HCT116 (cell line): Measurements from ENCODE around the gene TRPV2. TPM values are rescaled to one million over a fixed set of nuclear protein-coding genes. Genes with fewer than 3 reads are reported as not detected.
"Not testable (repeated sequence)": the region's sequence is repeated elsewhere in the genome, so short reads cannot be mapped to it uniquely, and the experiment has no call there.

Experiments used
- ATAC-seq: fragments of 200-7000 bp; cut with Tn5 transposase; 2 replicates; pipeline ENCODE4 v1.9.1; 2020; ENCODE audit warnings: mild to moderate bottlenecking, moderate library complexity
- BruUV-seq: library from RNA; stranded (reverse); fragments of 400-500 nt; replicated peaks from 2 replicates; lab custom pipeline; 2021; lab: Mats Ljungman, UMichigan
- CTCF ChIA-PET: fragments of 300-600 bp; sonication (Branson Sonifier 250); formaldehyde crosslinking; loops from one replicate; lab custom pipeline; 2021; ENCODE audit warnings: antibody characterized with exemption; lab: Charles Lee
- POLR2A ChIA-PET: fragments of 300-600, 350-600 bp; sonication (Branson Sonifier 250); formaldehyde crosslinking; loops from one replicate; lab custom pipeline; 2021; ENCODE audit warnings: antibody characterized with exemption; lab: Charles Lee
- RAD21 ChIA-PET, 2 experiments: fragments of 300-600 bp; sonication (Branson Sonifier 250); formaldehyde crosslinking; loops; one replicate each; lab custom pipeline; 2023; ENCODE audit warnings: low total read pairs in 2 of 2; ENCODE audit not compliant: uncharacterized antibody in 2 of 2, unreplicated experiment in 2 of 2, low non-redundant PET in 1 of 2; lab: Charles Lee
- DNase-seq: peaks from one replicate; pipeline ENCODE4 v3.0.0-alpha.2; 2010; ENCODE audit warnings: low read depth, low spot score
- H2AFZ ChIP-seq: fragments of 200-600 bp; shearing (Covaris generic), sonication (generic); 2 replicates; pipeline ENCODE4 v1.6.1; 2017; ENCODE audit warnings: low read depth, mixed run types, mixed read lengths, antibody characterized with exemption, low read length; ENCODE audit not compliant: poor library complexity, severe bottlenecking
- H3K27ac ChIP-seq: 2 replicates; pipeline ENCODE4 v1.5.1; 2012; ENCODE audit warnings: low read depth, low read length
- H3K27me3 ChIP-seq: fragments of 200-600 bp; sonication (generic); 2 replicates; pipeline ENCODE4 v1.6.1; 2016; ENCODE audit warnings: mixed run types, low read length, mixed read lengths; ENCODE audit not compliant: insufficient read depth
- H3K36me3 ChIP-seq, 2 experiments: fragments of 200-500 bp in 1 of 2; fragments of 200-600 bp in 1 of 2; sonication (Bioruptor generic) in 1 of 2; sonication (generic) in 1 of 2; 2 replicates each; pipeline versions ENCODE4 v1.5.1 to v1.6.1; 2014 to 2016; ENCODE audit warnings: low read length in 2 of 2, inconsistent platforms in 1 of 2, mixed read lengths in 1 of 2, mixed run types in 1 of 2; ENCODE audit not compliant: insufficient read depth in 2 of 2, control insufficient read depth in 1 of 2
- H3K4me1 ChIP-seq, 2 experiments: fragments of 200-600 bp in 1 of 2; sonication (generic) in 1 of 2; 2 replicates each; pipeline versions ENCODE4 v1.5.1 to v1.6.1; 2012 to 2017; ENCODE audit warnings: low read length in 2 of 2, inconsistent platforms in 1 of 2, mild to moderate bottlenecking in 1 of 2, mixed read lengths in 1 of 2, mixed run types in 1 of 2, moderate library complexity in 1 of 2; ENCODE audit not compliant: insufficient read depth in 2 of 2, control insufficient read depth in 1 of 2
- H3K4me2 ChIP-seq: fragments of 200-600 bp; sonication (generic); 2 replicates; pipeline ENCODE4 v1.6.1; 2017; ENCODE audit warnings: mixed run types, low read length, mixed read lengths
- H3K4me3 ChIP-seq, 2 experiments: fragments of 200-600 bp in 1 of 2; sonication (generic) in 1 of 2; replicated peaks in 1 of 2; 2 replicates each; pipeline ENCODE4 v1.5.1; 2011 to 2016; ENCODE audit warnings: low read length in 2 of 2, control low read depth in 1 of 2, low read depth in 1 of 2, mild to moderate bottlenecking in 1 of 2, mixed read lengths in 1 of 2, mixed run types in 1 of 2
- H3K79me2 ChIP-seq: fragments of 200-600 bp; sonication (generic); 2 replicates; pipeline ENCODE4 v1.6.1; 2017; ENCODE audit warnings: mild to moderate bottlenecking, mixed run types, low read length, moderate library complexity, mixed read lengths; ENCODE audit not compliant: insufficient read depth
- H3K9ac ChIP-seq: fragments of 200-600 bp; sonication (generic); 2 replicates; pipeline ENCODE4 v1.6.1; 2016; ENCODE audit warnings: low read length, mixed read lengths
- H3K9me2 ChIP-seq: fragments of 200-600 bp; sonication (generic), shearing (Covaris generic); 2 replicates; pipeline ENCODE4 v1.6.1; 2017; ENCODE audit warnings: mixed run types, mild to moderate bottlenecking, moderate library complexity; ENCODE audit not compliant: insufficient read depth
- H3K9me3 ChIP-seq, 2 experiments: fragments of 200-500 bp in 1 of 2; fragments of 200-600 bp in 1 of 2; sonication (Bioruptor generic) in 1 of 2; sonication (generic) in 1 of 2; 2 replicates each; pipeline ENCODE4 v1.6.1; 2014 to 2017; ENCODE audit warnings: low read length in 2 of 2, mixed read lengths in 2 of 2, inconsistent platforms in 1 of 2, low read depth in 1 of 2, mild to moderate bottlenecking in 1 of 2, mixed run types in 1 of 2, moderate library complexity in 1 of 2; ENCODE audit not compliant: control insufficient read depth in 1 of 2, insufficient read depth in 1 of 2
- H4K20me1 ChIP-seq: fragments of 200-600 bp; sonication (generic), shearing (Covaris generic); 2 replicates; pipeline ENCODE4 v1.6.1; 2017; ENCODE audit warnings: mixed run types, mild to moderate bottlenecking, moderate library complexity; ENCODE audit not compliant: insufficient read depth
- CEBPB ChIP-seq: IDR thresholded peaks from 2 replicates; pipeline ENCODE4 v1.6.1; 2012; ENCODE audit warnings: low read depth
- EGR1 ChIP-seq: IDR thresholded peaks from 2 replicates; pipeline ENCODE4 v1.6.1; 2012; ENCODE audit warnings: low read depth
- ELF1 ChIP-seq: IDR thresholded peaks from 2 replicates; pipeline ENCODE4 v1.6.1; 2012; ENCODE audit warnings: low read depth, borderline replicate concordance
- EZH2phosphoT487 ChIP-seq: fragments of 200-600 bp; IDR thresholded peaks from 2 replicates; pipeline ENCODE4 v1.6.1; 2018; ENCODE audit warnings: antibody characterized with exemption, borderline replicate concordance
- JUND ChIP-seq: IDR thresholded peaks from 2 replicates; pipeline ENCODE4 v1.6.1; 2012
- POLR2AphosphoS5 ChIP-seq: IDR thresholded peaks from 2 replicates; pipeline ENCODE4 v1.6.1; 2011; ENCODE audit warnings: mild to moderate bottlenecking, low read depth, low read length, moderate library complexity
- SIN3A ChIP-seq: IDR thresholded peaks from 2 replicates; pipeline ENCODE4 v1.6.1; 2012; ENCODE audit warnings: low read depth
- ZFX ChIP-seq: fragments of 450-650 bp; IDR thresholded peaks from 2 replicates; pipeline ENCODE4 v1.6.1; 2017
- intact Hi-C: fragments of 100-400 bp; cut with micrococcal nuclease; formaldehyde crosslinking; loops from 2 replicates; pipeline ENCODE4 v1.10.0; 2022
- total RNA-seq: library from RNA; stranded (reverse); gene quantifications from one replicate; pipeline ENCODE4 v1.2.1, GENCODE V29; 2021; ENCODE audit not compliant: unreplicated experiment
- TF ChIP-seq, protein P1 (sequence below): IDR thresholded peaks from 2 replicates; pipeline ENCODE4 v1.6.1; 2011; ENCODE audit warnings: mild to moderate bottlenecking, low read length, moderate library complexity; ENCODE audit not compliant: insufficient replicate concordance; ENCODE audit errors: extremely low read depth
- TF ChIP-seq, protein P2 (sequence below): IDR thresholded peaks from 2 replicates; pipeline ENCODE4 v1.6.1; 2012

TRPV2 gene
- total RNA-seq, 1 experiment from 2014 or later = 2.7 TPM

DNA sequence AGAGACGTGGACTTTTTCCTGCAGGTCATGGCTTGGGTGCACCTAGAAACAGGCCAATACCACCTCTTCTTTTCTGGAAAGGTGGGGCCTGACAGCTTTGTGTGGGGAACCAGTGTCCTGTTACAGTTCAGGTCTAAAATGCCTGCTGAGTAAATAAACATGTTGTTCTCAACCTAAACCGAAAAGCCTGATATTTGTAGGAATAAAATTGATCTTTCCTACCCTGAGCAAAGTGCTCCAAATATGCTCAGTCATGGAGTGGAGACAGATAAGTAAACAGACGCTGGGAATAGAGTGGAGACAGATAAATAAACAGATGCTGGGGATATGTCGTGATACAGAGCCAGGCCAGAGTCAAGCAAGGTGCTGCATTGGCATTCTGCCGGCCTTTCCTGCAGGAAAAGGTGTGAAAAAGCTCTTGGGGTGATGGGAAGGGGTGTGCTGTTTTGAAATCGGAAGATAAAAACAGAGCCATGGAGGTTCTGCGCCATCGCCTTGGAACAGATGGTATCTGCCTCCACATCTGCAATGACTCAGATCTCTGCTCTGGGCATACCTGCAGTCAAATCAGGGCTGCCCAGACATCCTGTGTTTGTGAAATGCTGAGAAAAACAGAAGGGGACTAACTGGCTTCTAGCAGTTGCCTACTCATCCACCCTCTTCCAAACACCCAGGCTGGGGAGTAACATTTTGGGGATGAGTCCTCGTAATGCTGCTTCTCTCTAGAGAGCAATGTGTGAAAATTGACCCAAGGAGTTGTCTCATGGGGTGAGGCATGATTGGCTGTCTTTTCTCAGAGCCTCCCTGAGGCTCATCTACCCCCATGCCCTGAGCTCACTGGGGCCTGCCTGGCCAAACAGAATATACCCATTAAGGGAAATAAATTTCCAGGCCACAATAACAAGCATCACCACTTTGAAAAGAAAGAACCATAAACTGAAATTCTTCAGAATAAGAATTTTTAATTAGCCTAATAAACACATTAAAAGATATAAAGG, 16.8 kb upstream of the TRPV2 start:
- H3K9me3 ChIP-seq = no peaks in the 10 kb centered on the region
- ChIA-PET RAD21 (interaction anchor here in 1 of 2 experiments (1.0 kb wide), 1 partner anchor 11 kb away, joined by 3 read pairs; no protein-coding TSS in a partner anchor), POLR2A (no interaction called here), CTCF (no interaction called here)
- H3K27ac ChIP-seq = no peak overlapping the region
- no peak overlapping the region for H3K4me2 ChIP-seq
- H3K27me3 ChIP-seq = no peaks in the 10 kb centered on the region
- BruUV-seq = no TSS peak
- DNase-seq (no peak), ATAC-seq (no peak)
- H3K36me3 ChIP-seq = no peaks in the 10 kb centered on the region
- no peak overlapping the region for H2AFZ ChIP-seq
- H3K9me2 ChIP-seq = no peaks in the 10 kb centered on the region
- no peak overlapping the region for H3K4me3 ChIP-seq
- H4K20me1 ChIP-seq = no peaks in the 10 kb centered on the region
- H3K4me1 ChIP-seq = peaks cover 3 to 5% of the 10 kb centered on the region in 2 experiments; a peak in 2 of 4 replicates
- H3K9ac ChIP-seq = no peak overlapping the region
- TF ChIP-seq EZH2phosphoT487 (no peak), EGR1 (no peak), CEBPB (no peak), JUND (no peak), POLR2AphosphoS5 (no peak), SIN3A (no peak), ELF1 (no peak), ZFX (no peak)
- TF ChIP-seq, protein P1, sequence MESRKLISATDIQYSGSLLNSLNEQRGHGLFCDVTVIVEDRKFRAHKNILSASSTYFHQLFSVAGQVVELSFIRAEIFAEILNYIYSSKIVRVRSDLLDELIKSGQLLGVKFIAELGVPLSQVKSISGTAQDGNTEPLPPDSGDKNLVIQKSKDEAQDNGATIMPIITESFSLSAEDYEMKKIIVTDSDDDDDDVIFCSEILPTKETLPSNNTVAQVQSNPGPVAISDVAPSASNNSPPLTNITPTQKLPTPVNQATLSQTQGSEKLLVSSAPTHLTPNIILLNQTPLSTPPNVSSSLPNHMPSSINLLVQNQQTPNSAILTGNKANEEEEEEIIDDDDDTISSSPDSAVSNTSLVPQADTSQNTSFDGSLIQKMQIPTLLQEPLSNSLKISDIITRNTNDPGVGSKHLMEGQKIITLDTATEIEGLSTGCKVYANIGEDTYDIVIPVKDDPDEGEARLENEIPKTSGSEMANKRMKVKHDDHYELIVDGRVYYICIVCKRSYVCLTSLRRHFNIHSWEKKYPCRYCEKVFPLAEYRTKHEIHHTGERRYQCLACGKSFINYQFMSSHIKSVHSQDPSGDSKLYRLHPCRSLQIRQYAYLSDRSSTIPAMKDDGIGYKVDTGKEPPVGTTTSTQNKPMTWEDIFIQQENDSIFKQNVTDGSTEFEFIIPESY = no peak
- TF ChIP-seq, protein P2, sequence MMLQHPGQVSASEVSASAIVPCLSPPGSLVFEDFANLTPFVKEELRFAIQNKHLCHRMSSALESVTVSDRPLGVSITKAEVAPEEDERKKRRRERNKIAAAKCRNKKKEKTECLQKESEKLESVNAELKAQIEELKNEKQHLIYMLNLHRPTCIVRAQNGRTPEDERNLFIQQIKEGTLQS = no peak
- H3K79me2 ChIP-seq = no peaks in the 10 kb centered on the region
- intact Hi-C loops = no loop called here

DNA sequence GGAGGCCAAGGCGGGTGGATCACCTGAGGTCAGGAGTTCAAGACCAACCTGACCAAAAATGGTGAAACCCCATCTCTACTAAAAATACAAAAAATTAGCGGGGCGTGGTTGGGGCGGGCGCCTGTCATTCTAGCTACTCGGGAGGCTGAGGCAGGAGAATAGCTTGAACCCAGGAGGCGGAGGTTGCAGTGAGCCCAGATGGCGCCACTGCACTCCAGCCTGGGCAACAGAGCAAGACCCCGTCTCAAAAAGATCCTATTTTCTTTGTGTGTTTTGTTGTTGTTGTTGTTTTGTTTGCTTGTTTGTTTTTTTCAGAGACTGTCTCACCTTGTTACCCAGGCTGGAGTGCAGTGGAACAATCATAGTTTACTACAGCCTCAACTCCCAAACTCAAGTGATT, 11.5 kb upstream of the TRPV2 start:
- H3K4me1 ChIP-seq, H3K9me2 ChIP-seq, H2AFZ ChIP-seq, H3K27ac ChIP-seq, H3K27me3 ChIP-seq, H3K9me3 ChIP-seq, H3K4me3 ChIP-seq, DNase-seq, ATAC-seq, H4K20me1 ChIP-seq, BruUV-seq, intact Hi-C loops, H3K9ac ChIP-seq, H3K4me2 ChIP-seq, RAD21 ChIA-PET, H3K36me3 ChIP-seq, H3K79me2 ChIP-seq: not testable (repeated sequence)
- CTCF ChIA-PET = interaction anchor here (1.6 kb wide), 1 partner anchor 17 kb away, joined by 3 read pairs; no protein-coding TSS in a partner anchor
- POLR2A ChIA-PET = interaction anchor here (1.1 kb wide), 1 partner anchor 23 kb away, joined by 3 read pairs; the partner anchor contains the start of gene UBB
